ENCODE results near the gene BHLHE23. TPM values are rescaled to one million over a fixed set of nuclear protein-coding genes. Genes with fewer than 3 reads are reported as not detected.

BHLHE23 gene
- total and polyA plus RNA-seq, 3 donors from 2014 or later: 5.3 to 6.6 TPM; not detected in 1

- no peak overlapping the region for H3K27ac ChIP-seq
- H3K36me3 ChIP-seq (ENCODE audit: low read depth, missing control alignments): no peaks in the 10 kb centered on the region
- no peak overlapping the region for H3K4me3 ChIP-seq
- intact Hi-C loops (cut with DNase I; ENCODE audit: low total_unique reads): no loop called here
- DNase-seq: no peak
- 69 to 91% methylated on average over 5 of the region's 5 CpGs for WGBS, 2 donors
- no peaks in the 10 kb centered on the region for H3K27me3 ChIP-seq
- no peaks in the 10 kb centered on the region for H3K9me3 ChIP-seq
- H3K4me1 ChIP-seq: no peaks in the 10 kb centered on the region
- TF ChIP-seq POLR2A (IDR thresholded peaks at IDR 0.05): no peak
- no peak for TF ChIP-seq CTCF (IDR thresholded peaks at IDR 0.05)
Measured at GRCh38 chr20:62998449-62998848, 8.3 kb downstream of the BHLHE23 start.

GRCh38 chr20:62997417-62998035 is 9.2 kb downstream of the BHLHE23 start:
- H3K4me3 ChIP-seq: no peak overlapping the region
- TF ChIP-seq POLR2A (IDR thresholded peaks at IDR 0.05) (no peak), CTCF (IDR thresholded peaks at IDR 0.05) (no peak)
- H3K4me1 ChIP-seq: no peaks in the 10 kb centered on the region
- no peak for DNase-seq
- 41 to 45% methylated on average over 20 of the region's 20 CpGs for WGBS, 2 donors
- no peaks in the 10 kb centered on the region for H3K27me3 ChIP-seq
- intact Hi-C loops (cut with DNase I; ENCODE audit: low total_unique reads): no loop called here
- H3K36me3 ChIP-seq (ENCODE audit: low read depth, missing control alignments): no peaks in the 10 kb centered on the region
- no peaks in the 10 kb centered on the region for H3K9me3 ChIP-seq
- no peak overlapping the region for H3K27ac ChIP-seq

GRCh38 chr20:62996596-62996982 is 10.2 kb downstream of the BHLHE23 start:
- intact Hi-C loops (cut with DNase I; ENCODE audit: low total_unique reads): no loop called here

GRCh38 chr20:62995898-62996595 is 10.7 kb downstream of the BHLHE23 start:
- 77 to 85% methylated on average over 23 of the region's 25 CpGs for WGBS, 2 donors
- Histone ChIP-seq H3K4me1 (no peaks in the 10 kb centered on the region), H3K9me3 (no peaks in the 10 kb centered on the region), H3K27me3 (no peaks in the 10 kb centered on the region), H3K4me3 (no peak overlapping the region), H3K36me3 (ENCODE audit: low read depth, missing control alignments) (no peaks in the 10 kb centered on the region), H3K27ac (no peak overlapping the region)
- intact Hi-C loops (cut with DNase I; ENCODE audit: low total_unique reads): no loop called here
- DNase-seq: no peak
- TF ChIP-seq POLR2A (IDR thresholded peaks at IDR 0.05): no peak
- TF ChIP-seq CTCF (IDR thresholded peaks at IDR 0.05): no peak

More at GRCh38 chr20:62996596-62996982, 10.2 kb downstream of the BHLHE23 start:
- Histone ChIP-seq H3K4me3 (no peak overlapping the region), H3K36me3 (ENCODE audit: low read depth, missing control alignments) (no peaks in the 10 kb centered on the region), H3K4me1 (no peaks in the 10 kb centered on the region), H3K27me3 (no peaks in the 10 kb centered on the region), H3K9me3 (no peaks in the 10 kb centered on the region), H3K27ac (no peak overlapping the region)
- WGBS, 2 donors: 89 to 90% methylated on average over 10 to 14 of the region's 14 CpGs
- DNase-seq: no peak
- no peak for TF ChIP-seq POLR2A (IDR thresholded peaks at IDR 0.05)

GRCh38 chr20:62995481-62995880 is 11.3 kb downstream of the BHLHE23 start:
- no peak overlapping the region for H3K4me3 ChIP-seq
- H3K4me1 ChIP-seq: no peaks in the 10 kb centered on the region
- 83 to 90% methylated on average over 6 to 11 of the region's 11 CpGs for WGBS, 2 donors
- H3K36me3 ChIP-seq (ENCODE audit: low read depth, missing control alignments): no peaks in the 10 kb centered on the region
- H3K27ac ChIP-seq: no peak overlapping the region
- intact Hi-C loops (cut with DNase I; ENCODE audit: low total_unique reads): no loop called here
- TF ChIP-seq POLR2A (IDR thresholded peaks at IDR 0.05) (no peak), CTCF (IDR thresholded peaks at IDR 0.05) (no peak)
- DNase-seq: no peak
- no peaks in the 10 kb centered on the region for H3K9me3 ChIP-seq
- no peaks in the 10 kb centered on the region for H3K27me3 ChIP-seq
